SJSA1 (cell line): Measurements from ENCODE around the gene SMCO4. TPM values are rescaled to one million over a fixed set of nuclear protein-coding genes. Genes with fewer than 3 reads are reported as not detected.

Experiments
- DNase-seq, 2 experiments: peaks; one replicate each; pipeline ENCODE4 v3.0.0-alpha.2; 2015 to 2020; ENCODE audit warnings: low spot score in 2 of 2, low read depth in 1 of 2
- H3K27ac ChIP-seq: fragments of 250-450 bp; sonication (Bioruptor Pico); 2 replicates; pipeline ENCODE4 v1.5.1; 2020; ENCODE audit warnings: mild to moderate bottlenecking, moderate library complexity
- H3K27me3 ChIP-seq: fragments of 250-450 bp; sonication (Bioruptor Pico); replicated peaks from 2 replicates; pipeline ENCODE4 v1.5.1; 2020; ENCODE audit warnings: mild to moderate bottlenecking, moderate library complexity
- H3K36me3 ChIP-seq: fragments of 250-450 bp; sonication (Bioruptor Pico); 2 replicates; pipeline ENCODE4 v1.5.1; 2020; ENCODE audit warnings: mild to moderate bottlenecking
- H3K4me1 ChIP-seq: fragments of 250-450 bp; sonication (Bioruptor Pico); replicated peaks from 2 replicates; pipeline ENCODE4 v1.6.1; 2021; ENCODE audit warnings: mild to moderate bottlenecking
- H3K4me3 ChIP-seq: fragments of 250-450 bp; sonication (Bioruptor Pico); 2 replicates; pipeline ENCODE4 v1.5.1; 2020; ENCODE audit warnings: mild to moderate bottlenecking
- H3K9me3 ChIP-seq: fragments of 250-450 bp; sonication (Bioruptor Pico); replicated peaks from 2 replicates; pipeline ENCODE4 v1.5.1; 2020; ENCODE audit warnings: mild to moderate bottlenecking
- total RNA-seq: library from RNA; depleted of rRNA; stranded (reverse); fragments of >200 nt; shearing (Covaris generic); gene quantifications from 2 replicates; pipeline ENCODE4 v1.2.3, GENCODE V29; 2014

SMCO4 gene
- total RNA-seq, 1 experiment from 2014 or later: 6.8 TPM

DNA sequence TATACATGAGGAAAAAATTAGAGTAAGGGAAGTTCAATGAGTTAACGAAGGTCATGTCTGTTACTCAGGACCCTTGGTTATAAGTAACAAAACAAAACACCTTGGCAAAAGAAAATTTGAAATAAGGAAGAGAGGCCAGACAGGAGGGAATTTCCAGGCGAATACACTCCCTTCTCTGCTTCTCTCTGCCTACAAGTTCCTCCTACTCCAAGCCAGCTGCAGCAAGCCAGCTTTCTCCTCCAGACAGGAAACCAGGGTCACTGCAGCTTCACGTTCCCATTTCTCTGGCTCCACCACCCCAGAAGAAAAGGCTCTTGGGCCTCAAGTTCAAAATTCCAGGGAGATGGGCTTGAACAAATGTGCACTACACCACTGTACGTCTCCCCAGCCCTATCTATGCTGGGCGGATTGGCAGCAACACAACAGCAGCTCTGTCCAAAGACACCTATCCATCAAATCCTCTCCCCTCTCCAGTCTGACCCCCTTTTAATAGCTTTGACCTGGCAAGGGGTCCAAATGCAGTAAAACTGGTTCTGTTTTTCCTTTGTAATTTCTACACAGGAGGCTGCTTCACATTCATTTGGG lies 27.7 kb downstream of the SMCO4 start:
- no peaks in the 10 kb centered on the region for H3K27me3 ChIP-seq
- no peaks in the 10 kb centered on the region for H3K4me1 ChIP-seq
- H3K9me3 ChIP-seq: no peaks in the 10 kb centered on the region
- no peak overlapping the region for H3K4me3 ChIP-seq
- no peaks in the 10 kb centered on the region for H3K36me3 ChIP-seq
- DNase-seq: no peak
- H3K27ac ChIP-seq: no peak overlapping the region

- Histone ChIP-seq H3K27me3 (no peaks in the 10 kb centered on the region), H3K27ac (no peak overlapping the region), H3K4me3 (no peak overlapping the region), H3K9me3 (no peaks in the 10 kb centered on the region), H3K36me3 (no peaks in the 10 kb centered on the region), H3K4me1 (no peaks in the 10 kb centered on the region)
- DNase-seq: no peak
These were observed 28.5 kb downstream of the SMCO4 start for GRCh38 chr11:93514712-93515111.

DNA sequence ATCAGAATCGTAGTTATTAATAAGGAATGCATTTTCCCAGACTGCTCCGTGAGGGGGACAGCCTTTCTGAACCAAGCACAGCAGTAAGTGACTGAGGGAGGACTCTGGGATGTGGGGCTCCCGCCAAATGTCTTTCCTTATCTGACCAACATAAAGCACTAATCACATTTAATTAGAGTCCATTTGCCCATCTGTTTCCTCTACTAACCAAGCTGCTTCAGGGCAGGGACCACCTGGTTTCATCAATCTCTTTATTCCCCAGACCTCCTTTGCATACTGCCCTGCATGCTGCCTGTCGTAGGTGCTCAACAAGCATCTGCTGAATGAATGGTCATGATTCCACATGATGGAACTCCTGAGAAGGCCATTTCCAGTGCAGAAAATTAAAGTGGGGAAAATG lies 29.4 kb downstream of the SMCO4 start:
- no peaks in the 10 kb centered on the region for H3K36me3 ChIP-seq
- H3K27ac ChIP-seq: no peak overlapping the region
- no peak overlapping the region for H3K4me3 ChIP-seq
- H3K4me1 ChIP-seq: no peaks in the 10 kb centered on the region
- DNase-seq: no peak
- H3K9me3 ChIP-seq: no peaks in the 10 kb centered on the region
- H3K27me3 ChIP-seq: no peaks in the 10 kb centered on the region

DNA sequence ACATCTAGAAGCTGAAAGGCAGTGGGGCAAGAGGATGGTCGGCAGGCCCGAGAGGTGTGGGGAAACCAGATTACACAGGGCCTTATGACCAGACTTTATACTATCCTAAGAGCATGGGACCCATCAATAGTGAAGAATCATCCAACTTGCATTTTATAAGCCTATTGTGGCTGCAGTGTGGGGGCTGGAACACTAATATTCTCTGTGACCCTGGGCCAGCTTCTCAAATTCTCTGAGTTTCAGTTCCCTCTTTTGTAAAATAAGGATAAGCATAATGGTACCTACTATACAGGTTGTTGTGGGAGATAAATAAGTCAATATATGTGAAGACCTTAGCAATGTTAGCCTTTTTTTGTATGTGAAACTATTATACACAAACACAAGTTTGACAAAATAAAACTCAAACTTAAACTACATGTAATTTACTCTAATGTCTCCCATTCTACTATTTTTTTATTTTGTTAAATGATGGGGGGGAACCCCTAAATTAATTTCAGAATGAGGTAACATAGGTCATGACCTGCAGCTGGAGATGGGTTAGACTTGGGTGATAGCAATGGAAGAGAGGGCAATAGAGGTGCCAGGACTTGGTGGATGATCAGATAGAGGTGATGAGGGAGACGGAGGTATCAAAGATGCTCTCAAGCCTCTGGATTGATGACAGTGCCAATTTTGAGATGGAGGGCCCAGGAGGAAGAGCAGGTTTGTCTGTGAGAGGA lies 30.1 kb downstream of the SMCO4 start:
- Histone ChIP-seq H3K27ac (no peak overlapping the region), H3K36me3 (no peaks in the 10 kb centered on the region), H3K4me3 (no peak overlapping the region), H3K27me3 (no peaks in the 10 kb centered on the region), H3K4me1 (no peaks in the 10 kb centered on the region), H3K9me3 (no peaks in the 10 kb centered on the region)
- no peak for DNase-seq

DNA sequence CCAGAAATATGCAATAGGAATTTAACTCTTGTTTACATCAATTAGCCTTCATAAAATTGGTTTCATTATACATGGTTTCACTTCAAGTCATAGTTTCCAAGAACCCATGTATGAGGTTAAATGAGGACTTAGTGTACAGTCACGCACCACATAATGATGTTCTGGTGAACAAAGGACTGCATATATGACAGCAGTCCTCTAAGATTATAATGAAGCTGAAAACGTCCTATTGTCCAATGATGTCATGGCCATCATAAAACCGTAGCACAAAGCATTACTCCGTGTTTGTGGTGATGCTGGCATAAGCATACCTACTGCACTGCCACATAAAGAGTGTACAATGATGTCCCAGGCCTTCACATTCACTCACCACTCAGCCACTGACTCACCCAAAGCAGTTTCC lies 31.1 kb downstream of the SMCO4 start:
- Histone ChIP-seq H3K4me3 (no peak overlapping the region), H3K36me3 (no peaks in the 10 kb centered on the region), H3K4me1 (no peaks in the 10 kb centered on the region), H3K27me3 (no peaks in the 10 kb centered on the region), H3K27ac (no peak overlapping the region), H3K9me3 (no peaks in the 10 kb centered on the region)
- no peak for DNase-seq

DNA sequence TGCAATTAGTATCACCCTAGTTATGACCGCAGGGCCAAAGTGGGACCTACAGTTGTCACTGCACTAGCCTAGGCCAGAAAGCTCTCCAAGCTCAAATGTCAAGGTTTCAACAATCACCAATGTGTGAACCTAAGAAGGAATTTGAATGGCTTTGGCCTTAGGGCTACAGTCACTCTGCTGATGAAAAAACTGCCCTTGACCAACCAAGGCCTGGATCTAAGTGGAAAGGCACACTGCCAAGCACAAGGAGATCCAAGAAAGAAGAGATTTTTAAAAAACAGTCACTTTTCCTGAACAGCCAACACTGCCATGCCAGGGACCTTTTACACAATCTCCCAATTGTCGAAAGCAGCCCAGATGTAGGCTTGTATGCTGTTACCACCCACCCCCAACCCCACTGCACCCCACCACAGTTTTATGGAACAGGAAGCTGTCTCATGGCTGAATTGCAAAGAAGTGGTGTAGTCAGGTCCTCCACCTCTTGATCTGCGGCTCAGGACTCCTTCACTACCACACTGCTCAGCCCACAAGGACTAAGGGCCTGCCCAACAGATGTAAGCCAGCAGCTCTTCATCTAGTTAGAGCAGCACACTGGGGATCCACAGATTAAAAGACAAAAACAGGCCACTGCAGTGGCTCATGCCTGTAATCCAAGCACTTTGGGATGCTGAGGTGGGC lies 32.9 kb downstream of the SMCO4 start:
- no peaks in the 10 kb centered on the region for H3K27me3 ChIP-seq
- H3K4me3 ChIP-seq: no peak overlapping the region
- no peaks in the 10 kb centered on the region for H3K9me3 ChIP-seq
- no peak overlapping the region for H3K27ac ChIP-seq
- DNase-seq: no peak
- no peaks in the 10 kb centered on the region for H3K36me3 ChIP-seq
- no peaks in the 10 kb centered on the region for H3K4me1 ChIP-seq

DNA sequence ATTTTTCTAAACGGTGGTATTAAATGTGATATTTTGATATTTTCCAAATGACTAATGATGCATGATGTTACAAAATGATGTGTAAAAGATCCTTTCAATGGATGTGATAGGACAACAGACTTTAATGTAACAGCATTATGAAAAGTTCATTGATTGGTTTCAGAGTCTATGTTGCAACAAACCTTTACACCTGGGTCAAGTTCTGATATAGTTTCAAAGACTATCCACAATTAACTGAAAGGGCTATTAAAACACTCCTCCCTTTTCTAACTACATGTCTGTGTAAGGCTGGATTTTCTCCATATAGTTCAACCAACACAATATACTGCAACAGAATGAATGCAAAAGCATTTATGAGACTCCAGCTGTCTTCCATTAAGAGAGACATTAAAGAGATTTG lies 35.7 kb downstream of the SMCO4 start:
- no peaks in the 10 kb centered on the region for H3K9me3 ChIP-seq
- H3K27ac ChIP-seq: no peak overlapping the region
- H3K4me3 ChIP-seq: no peak overlapping the region
- H3K4me1 ChIP-seq: no peaks in the 10 kb centered on the region
- H3K36me3 ChIP-seq: no peaks in the 10 kb centered on the region
- no peak for DNase-seq
- no peaks in the 10 kb centered on the region for H3K27me3 ChIP-seq

GRCh38 chr11:93505703-93506102 lies 37.5 kb downstream of the SMCO4 start:
- H3K9me3 ChIP-seq: no peaks in the 10 kb centered on the region
- no peaks in the 10 kb centered on the region for H3K27me3 ChIP-seq
- H3K4me3 ChIP-seq: no peak overlapping the region
- no peaks in the 10 kb centered on the region for H3K36me3 ChIP-seq
- H3K4me1 ChIP-seq: no peaks in the 10 kb centered on the region
- H3K27ac ChIP-seq: no peak overlapping the region
- DNase-seq: no peak

DNA sequence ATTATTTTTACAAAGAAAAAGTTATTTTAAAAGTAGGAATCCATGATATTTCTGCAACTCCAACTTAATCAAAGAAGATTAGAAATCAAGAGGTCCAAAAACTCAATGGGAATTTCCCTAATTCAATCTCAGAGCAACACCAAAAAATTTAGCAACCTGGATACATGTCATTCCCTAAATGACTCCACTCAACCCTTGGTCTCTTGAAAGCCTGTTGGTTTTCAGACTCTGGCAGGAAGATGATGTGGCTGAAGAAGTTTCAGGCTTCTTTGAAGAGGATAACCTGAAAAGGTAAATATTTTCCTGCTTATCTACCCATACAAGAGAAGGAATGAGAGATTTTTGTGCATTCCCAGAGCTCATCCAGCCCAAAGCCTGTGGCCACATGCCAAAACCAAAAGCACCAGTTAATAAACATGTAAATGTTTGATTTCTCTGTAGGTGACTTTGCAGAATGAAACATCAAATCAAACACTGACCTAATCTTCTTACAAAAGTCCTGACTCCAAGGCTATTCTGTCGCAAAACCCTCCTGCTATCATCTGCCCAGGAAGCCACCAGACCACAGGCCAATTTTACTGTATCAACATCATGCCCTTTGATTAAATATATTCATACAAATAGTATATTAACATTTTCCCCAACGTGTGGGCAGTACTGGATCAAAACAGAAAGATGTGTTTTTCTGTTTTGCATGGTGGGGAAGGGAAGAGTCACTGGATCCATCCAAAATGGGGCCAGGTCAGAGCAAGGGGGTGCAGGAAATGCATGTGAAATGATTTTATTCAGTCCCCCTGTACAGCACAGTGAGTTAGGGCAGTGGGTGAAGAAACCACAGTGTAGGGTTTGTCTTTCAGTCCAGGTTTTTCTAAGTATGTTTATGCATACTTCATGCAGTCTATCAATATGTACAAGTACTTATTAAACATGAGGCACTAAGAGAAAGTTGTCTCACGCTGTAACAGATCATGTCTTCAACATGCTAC lies 38.8 kb downstream of the SMCO4 start:
- H3K27me3 ChIP-seq: no peaks in the 10 kb centered on the region
- DNase-seq: no peak
- H3K4me3 ChIP-seq: no peak overlapping the region

GRCh38 chr11:93501856-93502255 lies 41.3 kb downstream of the SMCO4 start:
- H3K36me3 ChIP-seq: no peaks in the 10 kb centered on the region
- H3K4me1 ChIP-seq: 0 out of 2 replicates have a peak, but pooled peaks cover 6% of the 10 kb centered on the region
- DNase-seq: no peak
- no peaks in the 10 kb centered on the region for H3K9me3 ChIP-seq
- no peak overlapping the region for H3K27ac ChIP-seq
- H3K27me3 ChIP-seq: no peaks in the 10 kb centered on the region
- no peak overlapping the region for H3K4me3 ChIP-seq

More for the DNA sequence above, 38.8 kb downstream of the SMCO4 start:
- no peaks in the 10 kb centered on the region for H3K36me3 ChIP-seq
- H3K9me3 ChIP-seq: no peaks in the 10 kb centered on the region
- H3K4me1 ChIP-seq: no peaks in the 10 kb centered on the region
- no peak overlapping the region for H3K27ac ChIP-seq

- H3K4me1 ChIP-seq: 0 out of 2 replicates have a peak, but pooled peaks cover 6% of the 10 kb centered on the region
- H3K9me3 ChIP-seq: no peaks in the 10 kb centered on the region
- no peak overlapping the region for H3K4me3 ChIP-seq
- H3K27me3 ChIP-seq: no peaks in the 10 kb centered on the region
- H3K36me3 ChIP-seq: no peaks in the 10 kb centered on the region
- DNase-seq: no peak
- H3K27ac ChIP-seq: no peak overlapping the region
These were observed 42.4 kb downstream of the SMCO4 start for GRCh38 chr11:93500759-93501158.

- no peak overlapping the region for H3K4me3 ChIP-seq
- no peaks in the 10 kb centered on the region for H3K36me3 ChIP-seq
- H3K27me3 ChIP-seq: no peaks in the 10 kb centered on the region
- peak in 1 of 2 experiments; percentile 32 for DNase-seq
- H3K27ac ChIP-seq: no peak overlapping the region
- H3K9me3 ChIP-seq: no peaks in the 10 kb centered on the region
- 0 out of 2 replicates have a peak, but pooled peaks cover 6% of the 10 kb centered on the region for H3K4me1 ChIP-seq
These were observed 44.5 kb downstream of the SMCO4 start for GRCh38 chr11:93498641-93499040.

- no peaks in the 10 kb centered on the region for H3K9me3 ChIP-seq
- 0 out of 2 replicates have a peak, but pooled peaks cover 6% of the 10 kb centered on the region for H3K4me1 ChIP-seq
- no peak overlapping the region for H3K4me3 ChIP-seq
- no peak overlapping the region for H3K27ac ChIP-seq
- H3K36me3 ChIP-seq: no peaks in the 10 kb centered on the region
- no peaks in the 10 kb centered on the region for H3K27me3 ChIP-seq
- no peak for DNase-seq
These were observed 45.0 kb downstream of the SMCO4 start for GRCh38 chr11:93498161-93498560.
